Measurements from ENCODE around the gene COL27A1. TPM values are rescaled to one million over a fixed set of nuclear protein-coding genes. Genes with fewer than 3 reads are reported as not detected.
A peak's percentile ranks its signal among the peaks of the same experiment; 100 is the strongest.

COL27A1 gene
- polyA plus RNA-seq, 1 of the 3 experiments (the other 2 are of a cell fraction), result 8.7 TPM

GRCh38 chr9:114285166-114285867 lies 130.0 kb downstream of the COL27A1 start (continued):
- TF ChIP-seq PBX3 (IDR thresholded peaks at IDR 0.05), result peak; percentile 56
- TF ChIP-seq FOSL2 (IDR thresholded peaks at IDR 0.05; ENCODE audit: borderline replicate concordance, low read depth), result peak; percentile 100
- peak; percentile 45; the same call in 1 of the 2 replicates for TF ChIP-seq SIN3A (IDR thresholded peaks at IDR 0.05; ENCODE audit: borderline replicate concordance, low read depth, low read length)
- TF ChIP-seq FOXM1 (IDR thresholded peaks at IDR 0.05; ENCODE audit: low read depth), result no peak
- TF ChIP-seq NRF1 (IDR thresholded peaks at IDR 0.05; ENCODE audit: low read depth, low read length), result no peak
- TF ChIP-seq RXRA (IDR thresholded peaks at IDR 0.05; ENCODE audit: borderline replicate concordance, low read depth), result peak; percentile 75; the same call in 1 of the 2 replicates
- TF ChIP-seq POLR2AphosphoS5 (IDR thresholded peaks at IDR 0.05; ENCODE audit: low read depth, low read length), result peak; percentile 69; the same call in 1 of the 2 replicates
- TF ChIP-seq, protein P1, sequence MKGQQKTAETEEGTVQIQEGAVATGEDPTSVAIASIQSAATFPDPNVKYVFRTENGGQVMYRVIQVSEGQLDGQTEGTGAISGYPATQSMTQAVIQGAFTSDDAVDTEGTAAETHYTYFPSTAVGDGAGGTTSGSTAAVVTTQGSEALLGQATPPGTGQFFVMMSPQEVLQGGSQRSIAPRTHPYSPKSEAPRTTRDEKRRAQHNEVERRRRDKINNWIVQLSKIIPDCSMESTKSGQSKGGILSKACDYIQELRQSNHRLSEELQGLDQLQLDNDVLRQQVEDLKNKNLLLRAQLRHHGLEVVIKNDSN (IDR thresholded peaks at IDR 0.05; ENCODE audit: borderline replicate concordance, low read depth), result peak; percentile 12; the same call in 1 of the 2 replicates
- no peak for TF ChIP-seq FOXJ3 (CRISPR knock-in tag; IDR thresholded peaks at IDR 0.05)
- peak; percentile 96 for TF ChIP-seq JUND (IDR thresholded peaks at IDR 0.05)
- no peak for TF ChIP-seq MXI1 (IDR thresholded peaks at IDR 0.05; ENCODE audit: low read depth, low read length)
- peak; percentile 89 for TF ChIP-seq NFIC (IDR thresholded peaks at IDR 0.05; ENCODE audit: borderline replicate concordance)
- TF ChIP-seq ELF1 (IDR thresholded peaks at IDR 0.05), result no peak
- no peak for TF ChIP-seq GATA2 (CRISPR knock-in tag; IDR thresholded peaks at IDR 0.05)
- no peak for TF ChIP-seq RCOR1 (IDR thresholded peaks at IDR 0.05; ENCODE audit: low read length)
- no peak for TF ChIP-seq RAD21 (IDR thresholded peaks at IDR 0.05; ENCODE audit: low read length)
- peak; percentile 98 for TF ChIP-seq TCF12 (IDR thresholded peaks at IDR 0.05)
- no peak for TF ChIP-seq GABPA (IDR thresholded peaks at IDR 0.05; ENCODE audit: low read depth)
- TF ChIP-seq EZH2phosphoT487 (IDR thresholded peaks at IDR 0.05; ENCODE audit: borderline replicate concordance, low read depth), result no peak
- TF ChIP-seq CHD2 (IDR thresholded peaks at IDR 0.05; ENCODE audit: low read length, partially characterized antibody), result no peak
- TF ChIP-seq, protein P2, sequence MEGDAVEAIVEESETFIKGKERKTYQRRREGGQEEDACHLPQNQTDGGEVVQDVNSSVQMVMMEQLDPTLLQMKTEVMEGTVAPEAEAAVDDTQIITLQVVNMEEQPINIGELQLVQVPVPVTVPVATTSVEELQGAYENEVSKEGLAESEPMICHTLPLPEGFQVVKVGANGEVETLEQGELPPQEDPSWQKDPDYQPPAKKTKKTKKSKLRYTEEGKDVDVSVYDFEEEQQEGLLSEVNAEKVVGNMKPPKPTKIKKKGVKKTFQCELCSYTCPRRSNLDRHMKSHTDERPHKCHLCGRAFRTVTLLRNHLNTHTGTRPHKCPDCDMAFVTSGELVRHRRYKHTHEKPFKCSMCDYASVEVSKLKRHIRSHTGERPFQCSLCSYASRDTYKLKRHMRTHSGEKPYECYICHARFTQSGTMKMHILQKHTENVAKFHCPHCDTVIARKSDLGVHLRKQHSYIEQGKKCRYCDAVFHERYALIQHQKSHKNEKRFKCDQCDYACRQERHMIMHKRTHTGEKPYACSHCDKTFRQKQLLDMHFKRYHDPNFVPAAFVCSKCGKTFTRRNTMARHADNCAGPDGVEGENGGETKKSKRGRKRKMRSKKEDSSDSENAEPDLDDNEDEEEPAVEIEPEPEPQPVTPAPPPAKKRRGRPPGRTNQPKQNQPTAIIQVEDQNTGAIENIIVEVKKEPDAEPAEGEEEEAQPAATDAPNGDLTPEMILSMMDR (IDR thresholded peaks at IDR 0.05), result peak; percentile 14; the same call in 1 of the 2 replicates
- TF ChIP-seq EP300 (IDR thresholded peaks at IDR 0.05; ENCODE audit: borderline replicate concordance in 1 of 2, low read depth in 1 of 2, low read length in 1 of 2), result peak in 1 of 2 experiments; percentile 84; a peak in 1 of 4 replicates
